GM12878 (cell line): ENCODE data around the gene ELMOD3. TPM values are rescaled to one million over a fixed set of nuclear protein-coding genes. Genes with fewer than 3 reads are reported as not detected.

Source experiments
- ATAC-seq: fragments of 200-7000 bp; cut with Tn5 transposase; 3 replicates; pipeline ENCODE4 v1.9.1; 2020; ENCODE audit warnings: mild to moderate bottlenecking, moderate library complexity
- BruUV-seq: library from RNA; stranded (reverse); fragments of 400-500 nt; replicated peaks from 2 replicates; lab custom pipeline; 2021; lab: Mats Ljungman, UMichigan
- CTCF ChIA-PET: fragments of 300-600 bp; sonication (Branson Sonifier 250); formaldehyde crosslinking; extraction: SDS; loops from one replicate; lab custom pipeline; 2021; ENCODE audit warnings: inconsistent platforms; lab: Yijun Ruan, JAX
- POLR2A ChIA-PET: fragments of 350-600 bp; formaldehyde crosslinking; extraction: SDS; loops from one replicate; lab custom pipeline; 2021; ENCODE audit warnings: inconsistent platforms; lab: Charles Lee
- RAD21 ChIA-PET: fragments of 300-600 bp; sonication (Branson Sonifier 250); formaldehyde crosslinking; loops from one replicate; lab custom pipeline; 2023; ENCODE audit warnings: antibody characterized with exemption; ENCODE audit not compliant: unreplicated experiment; lab: Charles Lee
- SMC1A ChIA-PET: fragments of 300-600 bp; sonication (Branson Sonifier 250); formaldehyde crosslinking; loops from one replicate; lab custom pipeline; 2023; ENCODE audit not compliant: unreplicated experiment, uncharacterized antibody; lab: Charles Lee
- DNase-seq: peaks from one replicate; pipeline ENCODE4 v3.0.0-alpha.2; 2011; ENCODE audit warnings: low read depth, low spot score
- FAIRE-seq: peaks from 3 replicates; lab custom pipeline; 2011; peaks lifted over from hg19 to GRCh38; lab: Jason Lieb, UNC
- H2AFZ ChIP-seq: 2 replicates; pipeline ENCODE4 v1.6.0; 2011; ENCODE audit warnings: low read depth, low read length, control low read depth; ENCODE audit not compliant: control insufficient read depth
- H3K27ac ChIP-seq: 2 replicates; pipeline ENCODE4 v1.5.1; 2011; ENCODE audit warnings: control low read depth; ENCODE audit not compliant: control insufficient read depth, insufficient read depth
- H3K27me3 ChIP-seq, 2 experiments: replicated peaks in 1 of 2; 2 replicates each; pipeline versions ENCODE4 v1.6.0 to v1.6.1; 2011; ENCODE audit warnings: low read length in 1 of 2; ENCODE audit not compliant: control insufficient read depth in 2 of 2, insufficient read depth in 2 of 2
- H3K36me3 ChIP-seq, 2 experiments: 2 replicates each; pipeline ENCODE4 v1.5.1; 2011; ENCODE audit warnings: low read length in 1 of 2; ENCODE audit not compliant: control insufficient read depth in 2 of 2, insufficient read depth in 2 of 2
- H3K4me1 ChIP-seq: 2 replicates; pipeline ENCODE4 v1.6.1; 2011; ENCODE audit warnings: mild to moderate bottlenecking, low read length, moderate library complexity, mixed read lengths; ENCODE audit not compliant: control insufficient read depth, insufficient read depth
- H3K4me2 ChIP-seq: 2 replicates; pipeline ENCODE4 v1.6.0; 2011; ENCODE audit warnings: control low read depth; ENCODE audit not compliant: control insufficient read depth, insufficient read depth
- H3K4me3 ChIP-seq: fragments of 200-600 bp; sonication (generic); 2 replicates; pipeline ENCODE4 v1.5.1; 2016
- H3K79me2 ChIP-seq: 2 replicates; pipeline ENCODE4 v1.6.0; 2011; ENCODE audit warnings: low read length; ENCODE audit not compliant: control insufficient read depth, insufficient read depth
- H3K9ac ChIP-seq: 2 replicates; pipeline ENCODE4 v1.8.0; 2011; ENCODE audit warnings: low read length, control low read depth, mixed read lengths; ENCODE audit not compliant: control insufficient read depth, insufficient read depth
- H3K9me3 ChIP-seq: replicated peaks from 3 replicates; pipeline ENCODE4 v1.5.1; 2011; ENCODE audit warnings: mild to moderate bottlenecking, low read length; ENCODE audit not compliant: control insufficient read depth, insufficient read depth
- H4K20me1 ChIP-seq: 2 replicates; pipeline ENCODE4 v1.6.0; 2011; ENCODE audit not compliant: control insufficient read depth, insufficient read depth
- ATF3 ChIP-seq: IDR thresholded peaks from 2 replicates; pipeline ENCODE4 v1.6.1; 2011; ENCODE audit warnings: low read depth, mild to moderate bottlenecking, low read length, moderate library complexity, borderline replicate concordance; ENCODE audit errors: extremely low read depth
- RUNX3 ChIP-seq: IDR thresholded peaks from 2 replicates; pipeline ENCODE4 v1.6.1; 2012; ENCODE audit warnings: low read length, inconsistent platforms
- SRF ChIP-seq, 2 experiments: IDR thresholded peaks; 2 replicates each; pipeline ENCODE4 v1.6.1; 2011; ENCODE audit warnings: low read depth in 2 of 2, low read length in 2 of 2, mild to moderate bottlenecking in 1 of 2, moderate library complexity in 1 of 2
- ZNF207 ChIP-seq: fragments of 450-650 bp; IDR thresholded peaks from 2 replicates; pipeline ENCODE4 v1.6.1; 2014; ENCODE audit warnings: antibody characterized with exemption, mild to moderate bottlenecking, borderline replicate concordance
- WGBS: methylation state at CpG from one replicate; pipeline ENCODE4 v1.1.6; 2016; ENCODE audit warnings: low lambda C conversion rate; ENCODE audit not compliant: insufficient replicate concordance, insufficient coverage; ENCODE audit errors: missing lambda C conversion rate; 5-methylcytosine and 5-hydroxymethylcytosine counted together
- in situ Hi-C: fragments of 300-500 bp; cut with MboI; formaldehyde crosslinking; loops from 9 replicates; pipeline ENCODE4 v1.14.3; 2018; ENCODE audit warnings: mixed read lengths
- intact Hi-C: fragments of 100-400 bp; cut with micrococcal nuclease; formaldehyde crosslinking; loops from one replicate; pipeline ENCODE4 v1.14.2; 2022; ENCODE audit not compliant: unreplicated experiment
- polyA plus RNA-seq, 11 experiments: library from polyadenylated mRNA; depleted of rRNA in 4 of 11; unstranded in 6 of 11; stranded (reverse) in 5 of 11; fragments of >200 nt; fragmentation: Nextera tagmentation in 4 of 11; fragmentation: Illumina TruSeq in 1 of 11; extraction: Ambion mirVana in 4 of 11; extraction: Trizol in 1 of 11; gene quantifications; 1 replicate in 1 of 11; 2 replicates in 10 of 11; pipeline versions ENCODE4 v1.2.1 to v1.2.3, GENCODE V29; 2011 to 2016; ENCODE audit warnings: inconsistent platforms in 2 of 11, missing spikeins in 2 of 11, low read depth in 1 of 11
- total RNA-seq, 4 experiments: library from RNA; depleted of rRNA in 3 of 4; stranded (reverse); fragments of >200 nt in 3 of 4; fragmentation: Illumina TruSeq in 1 of 4; extraction: Trizol in 1 of 4; gene quantifications; 2 replicates each; pipeline versions ENCODE4 v1.2.1 to v1.2.3, GENCODE V29; 2013 to 2021
- TF ChIP-seq, protein P1 (sequence below): fragments of 450-650 bp; IDR thresholded peaks from 2 replicates; pipeline ENCODE4 v1.6.1; 2016; ENCODE audit warnings: mild to moderate bottlenecking

Gene ELMOD3
- total and polyA plus RNA-seq, 10 of the 15 experiments (the other 5 are each of a cell fraction or from before 2014, with no cell fraction given), result 1.2 to 19.1 (median 12.5) TPM

GRCh38 chr2:85327160-85327821 is 27.3 kb upstream of the ELMOD3 start:
- SMC1A ChIA-PET, result interaction anchor here (1.4 to 2.2 kb wide), 4 partner anchors 17 to 30 kb away, joined by 3 to 6 read pairs (median 4); partner anchors contain the start of genes ELMOD3 and RETSAT
- H3K4me2 ChIP-seq, result peak overlapping the region; percentile 86
- 2% methylated on average over 35 of the region's 41 CpGs for WGBS
- 0 out of 2 replicates have a peak, but pooled peaks have one; percentile 7 for TF ChIP-seq RUNX3
- TF ChIP-seq, protein P1, sequence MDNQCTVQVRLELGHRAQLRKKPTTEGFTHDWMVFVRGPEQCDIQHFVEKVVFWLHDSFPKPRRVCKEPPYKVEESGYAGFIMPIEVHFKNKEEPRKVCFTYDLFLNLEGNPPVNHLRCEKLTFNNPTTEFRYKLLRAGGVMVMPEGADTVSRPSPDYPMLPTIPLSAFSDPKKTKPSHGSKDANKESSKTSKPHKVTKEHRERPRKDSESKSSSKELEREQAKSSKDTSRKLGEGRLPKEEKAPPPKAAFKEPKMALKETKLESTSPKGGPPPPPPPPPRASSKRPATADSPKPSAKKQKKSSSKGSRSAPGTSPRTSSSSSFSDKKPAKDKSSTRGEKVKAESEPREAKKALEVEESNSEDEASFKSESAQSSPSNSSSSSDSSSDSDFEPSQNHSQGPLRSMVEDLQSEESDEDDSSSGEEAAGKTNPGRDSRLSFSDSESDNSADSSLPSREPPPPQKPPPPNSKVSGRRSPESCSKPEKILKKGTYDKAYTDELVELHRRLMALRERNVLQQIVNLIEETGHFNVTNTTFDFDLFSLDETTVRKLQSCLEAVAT, result peak; percentile 99
- TF ChIP-seq ZNF207, result no peak
- peak in 1 of 2 experiments; percentile 68; a peak in 1 of 4 replicates for TF ChIP-seq SRF (IDR thresholded peaks at IDR 0.05; ENCODE audit: low read depth in 2 of 2, low read length in 2 of 2)
- no peak for TF ChIP-seq ATF3
- POLR2A ChIA-PET, result interaction anchor here (0.6 to 3.5 kb wide), 12 partner anchors 9 to 877 kb away, joined by 3 to 20 read pairs (median 4); partner anchors contain the start of genes ELMOD3, MAT2A and RETSAT
- H3K4me3 ChIP-seq, result peak overlapping the region; percentile 98
- H3K9me3 ChIP-seq, result no peaks in the 10 kb centered on the region
- in situ Hi-C loops (no loop called here), intact Hi-C loops (loop anchor here (5.0 kb wide), 1 partner anchor 225 kb away; no protein-coding TSS in a partner anchor)
- H3K9ac ChIP-seq, result peak overlapping the region; percentile 97
- H3K79me2 ChIP-seq, result peaks cover 59% of the 10 kb centered on the region
- FAIRE-seq (no peak), DNase-seq (no peak), ATAC-seq (peak; percentile 70)
- H2AFZ ChIP-seq, result peak overlapping the region; percentile 92
- TSS peak; percentile 69 for BruUV-seq
- no peaks in the 10 kb centered on the region for H3K27me3 ChIP-seq
- H3K36me3 ChIP-seq, result peaks cover 7 to 21% of the 10 kb centered on the region in 2 experiments
- H3K27ac ChIP-seq, result peak overlapping the region; percentile 99
- H3K4me1 ChIP-seq, result peaks cover 20% of the 10 kb centered on the region
- peaks cover 8% of the 10 kb centered on the region for H4K20me1 ChIP-seq
- RAD21 ChIA-PET, result interaction anchor here (0.8 to 2.4 kb wide), 10 partner anchors 11 to 383 kb away, joined by 3 to 6 read pairs (median 4); partner anchors contain the start of genes ELMOD3, MAT2A, RETSAT and RNF181
- CTCF ChIA-PET, result interaction anchor here (1.2 to 2.7 kb wide), 4 partner anchors 27 to 225 kb away, joined by 3 to 17 read pairs (median 5); partner anchors contain the start of genes ELMOD3 and RETSAT
